ENCODE data around the gene NT5M. TPM values are rescaled to one million over a fixed set of nuclear protein-coding genes. Genes with fewer than 3 reads are reported as not detected.
A peak's percentile ranks its signal among the peaks of the same experiment; 100 is the strongest.

The NT5M gene
- total and polyA plus RNA-seq, 10 donors: 1.2 to 3.6 (median 2.6) TPM

DNA sequence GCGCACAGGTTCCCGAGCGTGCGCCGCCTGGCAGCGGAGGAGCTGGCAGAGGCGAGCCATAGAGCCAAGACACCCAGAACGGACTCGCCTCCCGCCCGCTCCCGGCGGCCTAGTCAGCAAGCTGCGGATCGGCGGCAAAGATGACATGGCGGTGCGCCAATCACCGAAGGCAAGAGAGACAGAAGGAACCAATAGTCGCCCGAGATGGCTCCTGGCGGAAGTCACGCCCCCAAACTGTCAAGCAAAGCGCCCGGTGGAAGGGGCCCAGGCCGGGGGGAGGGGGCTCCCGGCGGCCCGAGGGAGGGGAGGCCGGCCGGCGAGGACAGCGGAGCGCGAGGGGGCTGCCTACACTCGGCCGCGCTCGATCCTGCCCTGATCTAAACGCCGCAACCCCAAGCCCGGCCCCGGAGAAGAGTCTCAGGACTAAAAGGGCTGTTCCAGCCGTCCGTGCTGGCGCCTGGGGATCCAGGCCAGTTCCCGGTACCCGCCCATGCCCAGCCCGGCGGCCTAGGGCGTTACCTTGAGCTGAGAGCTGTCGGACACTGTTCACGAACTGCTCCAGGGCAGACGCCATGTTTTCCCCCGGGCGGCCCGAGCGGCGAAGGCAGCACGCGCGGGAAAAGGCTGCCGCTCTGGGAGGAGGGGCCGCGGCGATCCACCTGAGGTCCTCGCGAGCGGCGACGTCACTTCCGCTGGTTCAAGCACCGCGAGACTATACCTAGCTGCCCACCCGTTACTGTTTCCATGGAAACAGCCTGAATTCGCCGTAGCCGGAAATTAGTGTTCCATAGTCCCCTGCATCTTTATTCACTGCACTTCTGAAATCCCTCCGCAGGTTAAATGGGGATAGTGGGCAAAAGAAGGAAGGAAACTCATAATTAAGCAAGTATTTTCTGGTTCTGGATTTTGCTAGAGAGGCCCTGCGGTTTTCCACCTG, 22.3 kb upstream of the NT5M start, which contains the start of gene COPS3:
COPS3 (minus strand) TSS at position 634 of the 937 bp plus-strand sequence; CDS start at position 574, 60 bp downstream.
- no peaks in the 10 kb centered on the region for H3K9me3 ChIP-seq
- peak within 1 kb of the TSS; percentile 87 to 100 (median 99) for H3K4me3 ChIP-seq
- intact Hi-C loops (cut with DNase I; ENCODE audit: low total_unique reads): no loop called here
- TF ChIP-seq, protein P1, sequence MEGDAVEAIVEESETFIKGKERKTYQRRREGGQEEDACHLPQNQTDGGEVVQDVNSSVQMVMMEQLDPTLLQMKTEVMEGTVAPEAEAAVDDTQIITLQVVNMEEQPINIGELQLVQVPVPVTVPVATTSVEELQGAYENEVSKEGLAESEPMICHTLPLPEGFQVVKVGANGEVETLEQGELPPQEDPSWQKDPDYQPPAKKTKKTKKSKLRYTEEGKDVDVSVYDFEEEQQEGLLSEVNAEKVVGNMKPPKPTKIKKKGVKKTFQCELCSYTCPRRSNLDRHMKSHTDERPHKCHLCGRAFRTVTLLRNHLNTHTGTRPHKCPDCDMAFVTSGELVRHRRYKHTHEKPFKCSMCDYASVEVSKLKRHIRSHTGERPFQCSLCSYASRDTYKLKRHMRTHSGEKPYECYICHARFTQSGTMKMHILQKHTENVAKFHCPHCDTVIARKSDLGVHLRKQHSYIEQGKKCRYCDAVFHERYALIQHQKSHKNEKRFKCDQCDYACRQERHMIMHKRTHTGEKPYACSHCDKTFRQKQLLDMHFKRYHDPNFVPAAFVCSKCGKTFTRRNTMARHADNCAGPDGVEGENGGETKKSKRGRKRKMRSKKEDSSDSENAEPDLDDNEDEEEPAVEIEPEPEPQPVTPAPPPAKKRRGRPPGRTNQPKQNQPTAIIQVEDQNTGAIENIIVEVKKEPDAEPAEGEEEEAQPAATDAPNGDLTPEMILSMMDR (IDR thresholded peaks at IDR 0.05 in 8 of 11, conservative IDR thresholded peaks at IDR 0.05 in 3 of 11): peak in 3 of 11 experiments; percentile 12 to 27 (median 22)
- TF ChIP-seq POLR2A (IDR thresholded peaks at IDR 0.05): peak in 1 of 3 donors; percentile 55
- TF ChIP-seq POLR2AphosphoS5 (IDR thresholded peaks at IDR 0.05): peak; percentile 92 to 97 (median 94)
- H3K36me3 ChIP-seq: peaks cover 0 to 15% (median 2%) of the 10 kb centered on the region in 6 donors
- WGBS, 5 donors: 0 to 1% (median 1%) methylated on average over 37 to 80 of the region's 80 CpGs
- H3K27ac ChIP-seq: peak within 1 kb of the TSS; percentile 90 to 99 (median 96)
- peak; percentile 99 for DNase-seq
- no peaks in the 10 kb centered on the region for H3K27me3 ChIP-seq (replicated peaks in 1 of 7)
- H3K4me1 ChIP-seq: peaks cover 18 to 55% (median 47%) of the 10 kb centered on the region in 6 donors

DNA sequence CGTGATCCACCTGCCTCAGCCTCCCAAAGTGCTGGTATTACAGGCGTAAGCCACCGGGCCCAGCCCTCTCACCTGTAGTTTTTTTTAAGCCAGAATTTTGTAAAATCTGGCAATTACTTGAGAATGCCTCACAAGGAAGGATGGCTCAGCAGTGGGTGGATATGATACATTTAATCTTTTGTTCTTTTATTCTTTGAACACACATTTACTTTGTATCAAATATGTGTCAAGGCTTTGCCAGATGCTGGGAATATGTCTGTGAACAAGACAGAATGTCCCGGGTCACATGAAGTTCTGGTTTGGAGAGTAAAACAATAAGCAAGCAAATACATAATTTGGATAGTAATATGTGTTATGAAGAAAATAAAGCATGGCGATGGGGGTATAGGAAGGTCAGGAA, 17.2 kb upstream of the NT5M start:
- TF ChIP-seq, protein P1 (IDR thresholded peaks at IDR 0.05 in 8 of 11, conservative IDR thresholded peaks at IDR 0.05 in 3 of 11): no peak
- TF ChIP-seq POLR2A (IDR thresholded peaks at IDR 0.05): no peak
- TF ChIP-seq POLR2AphosphoS5 (IDR thresholded peaks at IDR 0.05): no peak
- Histone ChIP-seq H3K36me3 (no peaks in the 10 kb centered on the region), H3K27ac (no peak overlapping the region), H3K4me3 (no peak overlapping the region), H3K9me3 (no peaks in the 10 kb centered on the region), H3K4me1 (peaks cover 0 to 10% (median 7%) of the 10 kb centered on the region in 6 donors), H3K27me3 (replicated peaks in 1 of 7) (no peaks in the 10 kb centered on the region)
- 90 to 95% (median 94%) methylated on average over 5 of the region's 5 CpGs for WGBS, 5 donors
- DNase-seq: no peak
- intact Hi-C loops (cut with DNase I; ENCODE audit: low total_unique reads): no loop called here

DNA sequence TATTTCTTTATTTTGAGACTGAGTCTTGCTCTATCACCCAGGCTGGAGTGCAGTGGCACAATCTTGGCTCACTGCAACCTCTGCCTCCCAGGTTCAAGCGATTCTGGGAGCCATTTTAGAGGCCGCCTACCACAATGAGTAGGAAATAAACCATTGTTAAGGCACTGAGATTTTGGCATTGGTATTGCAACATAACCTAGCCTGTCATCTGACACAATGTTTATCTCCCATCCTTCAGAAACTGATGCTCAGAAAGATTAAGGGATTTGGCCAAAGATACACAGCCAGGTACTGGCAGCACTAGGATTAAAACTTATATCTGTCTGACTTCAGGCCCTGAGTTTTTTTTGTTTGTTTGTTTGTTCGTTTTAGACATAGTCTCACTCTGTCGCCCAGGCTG, 14.1 kb upstream of the NT5M start:
- TF ChIP-seq POLR2A (IDR thresholded peaks at IDR 0.05) (no peak), POLR2AphosphoS5 (IDR thresholded peaks at IDR 0.05) (no peak)
- TF ChIP-seq, protein P1 (IDR thresholded peaks at IDR 0.05 in 8 of 11, conservative IDR thresholded peaks at IDR 0.05 in 3 of 11): no peak

DNA sequence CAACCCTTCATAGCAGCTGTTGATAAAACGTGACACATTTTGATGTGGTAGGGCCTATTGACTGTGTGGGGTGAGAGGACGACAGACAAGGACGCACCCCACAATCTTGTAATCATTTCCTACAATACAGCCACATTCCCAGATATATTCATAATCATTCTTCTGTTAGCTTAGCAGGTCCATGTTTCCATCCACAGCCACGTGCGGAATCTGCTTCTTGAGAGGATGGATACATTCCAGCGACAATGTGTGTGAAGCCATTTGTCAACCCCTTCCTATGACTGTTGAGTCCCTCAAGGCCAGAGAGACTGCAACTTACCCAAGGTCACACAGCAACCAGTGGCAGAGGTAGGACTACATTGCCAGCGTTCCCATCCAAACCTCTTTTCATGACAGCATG, 13.5 kb upstream of the NT5M start:
- no peaks in the 10 kb centered on the region for H3K27me3 ChIP-seq (replicated peaks in 1 of 7)
- 71 to 82% (median 79%) methylated on average over 7 of the region's 7 CpGs for WGBS, 5 donors
- intact Hi-C loops (cut with DNase I; ENCODE audit: low total_unique reads): no loop called here
- no peaks in the 10 kb centered on the region for H3K36me3 ChIP-seq
- no peak overlapping the region for H3K4me3 ChIP-seq
- no peaks in the 10 kb centered on the region for H3K4me1 ChIP-seq
- H3K27ac ChIP-seq: no peak overlapping the region
- DNase-seq: no peak
- no peak for TF ChIP-seq POLR2A (IDR thresholded peaks at IDR 0.05)
- TF ChIP-seq POLR2AphosphoS5 (IDR thresholded peaks at IDR 0.05): no peak
- TF ChIP-seq, protein P1 (IDR thresholded peaks at IDR 0.05 in 8 of 11, conservative IDR thresholded peaks at IDR 0.05 in 3 of 11): no peak
- H3K9me3 ChIP-seq: no peaks in the 10 kb centered on the region

More for the DNA sequence above, 14.1 kb upstream of the NT5M start:
- H3K27ac ChIP-seq: no peak overlapping the region
- H3K4me1 ChIP-seq: no peaks in the 10 kb centered on the region
- intact Hi-C loops (cut with DNase I; ENCODE audit: low total_unique reads): no loop called here
- no peaks in the 10 kb centered on the region for H3K27me3 ChIP-seq (replicated peaks in 1 of 7)
- no peak for DNase-seq
- H3K4me3 ChIP-seq: no peak overlapping the region
- 83 to 95% (median 89%) methylated on average over 4 of the region's 4 CpGs for WGBS, 5 donors
- no peaks in the 10 kb centered on the region for H3K9me3 ChIP-seq
- H3K36me3 ChIP-seq: no peaks in the 10 kb centered on the region

Data from spleen (tissue), 11 donors.